OCI-M2 (cell line): Measurements from ENCODE around the gene MAGI3.
"Not testable (repeated sequence)": the region's sequence is repeated elsewhere in the genome, so short reads cannot be mapped to it uniquely, and the experiment has no call there.

Source experiments
- DNase-seq: peaks from one replicate; lab custom pipeline; 2025; ENCODE audit not compliant: unreplicated experiment; lab: John Stamatoyannopoulos, UW

The MAGI3 gene

DNA sequence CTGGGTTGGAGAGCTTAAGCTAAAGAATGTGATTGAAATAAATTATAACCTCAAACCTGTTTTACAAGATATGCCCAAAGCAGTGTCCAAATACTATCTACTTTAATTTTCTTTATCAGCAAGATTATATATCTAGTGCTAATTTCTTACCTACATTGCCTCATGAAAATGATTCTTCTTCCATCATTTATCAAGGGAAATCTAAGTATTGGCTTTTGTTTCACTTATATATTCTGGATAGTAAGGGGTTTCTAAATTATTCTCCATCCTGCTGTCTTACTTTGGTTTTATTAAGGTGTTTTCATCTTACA is 287.8 kb downstream of the MAGI3 start:
- DNase-seq: no peak

DNA sequence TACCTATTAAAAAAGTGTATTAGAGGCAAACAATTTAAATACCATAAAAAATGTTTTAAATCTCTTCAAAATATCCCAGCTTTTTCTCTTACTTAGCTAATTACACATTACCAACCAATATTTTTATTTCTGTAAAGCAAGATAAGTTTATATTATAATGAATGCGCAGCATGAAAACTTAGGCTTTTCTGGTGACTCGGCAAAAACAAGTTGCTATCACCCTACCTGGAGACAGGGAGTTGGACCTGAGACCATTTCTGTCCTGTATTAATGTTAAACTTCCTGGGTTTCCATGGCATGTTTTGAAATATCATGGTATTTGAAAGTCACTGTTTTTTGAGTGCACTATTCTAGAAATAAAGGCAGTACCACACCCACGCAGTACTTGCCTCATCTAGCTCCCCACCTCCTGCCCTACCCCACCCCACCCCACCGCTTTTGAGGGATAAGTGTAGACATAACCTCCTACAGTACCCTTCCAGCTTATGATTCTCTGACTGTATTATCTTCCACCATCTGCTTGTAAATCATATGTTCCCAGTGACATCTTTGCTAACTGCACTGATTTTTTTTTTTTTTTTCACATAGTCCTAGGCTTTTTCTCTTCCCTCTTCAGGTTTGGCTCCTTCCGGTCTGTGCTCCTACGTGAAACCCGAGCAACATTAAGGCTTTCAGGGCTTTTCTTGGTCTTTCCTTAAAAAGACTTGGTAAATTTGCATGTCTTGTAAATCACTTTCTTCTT is 291.5 kb downstream of the MAGI3 start:
- DNase-seq: no peak

DNA sequence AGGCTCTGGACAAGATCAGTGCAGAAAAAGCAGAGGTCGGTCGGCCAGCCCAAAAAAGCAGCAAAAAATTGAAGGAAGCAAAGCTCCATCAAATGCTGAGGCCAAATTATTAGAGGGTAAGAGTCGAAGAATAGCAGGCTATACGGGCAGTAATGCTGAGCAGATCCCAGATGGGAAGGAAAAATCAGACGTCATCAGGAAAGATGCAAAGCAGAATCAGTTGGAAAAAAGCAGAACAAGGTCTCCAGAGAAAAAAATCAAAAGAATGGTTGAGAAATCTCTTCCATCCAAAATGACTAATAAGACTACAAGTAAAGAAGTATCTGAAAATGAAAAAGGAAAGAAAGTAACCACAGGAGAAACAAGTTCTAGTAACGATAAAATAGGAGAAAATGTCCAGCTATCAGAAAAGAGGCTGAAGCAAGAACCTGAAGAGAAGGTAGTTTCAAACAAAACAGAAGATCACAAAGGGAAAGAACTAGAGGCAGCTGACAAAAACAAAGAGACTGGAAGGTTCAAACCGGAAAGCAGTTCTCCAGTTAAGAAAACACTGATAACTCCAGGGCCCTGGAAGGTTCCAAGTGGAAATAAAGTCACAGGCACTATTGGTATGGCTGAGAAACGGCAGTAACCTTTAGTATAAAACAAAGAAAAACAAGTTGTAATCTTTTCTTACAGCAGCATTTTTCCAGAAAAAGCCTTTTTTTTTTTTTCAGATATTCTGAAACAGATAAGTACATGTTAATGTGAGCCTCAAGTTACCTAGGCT is 293.3 kb downstream of the MAGI3 start:
- DNase-seq: no peak

DNA sequence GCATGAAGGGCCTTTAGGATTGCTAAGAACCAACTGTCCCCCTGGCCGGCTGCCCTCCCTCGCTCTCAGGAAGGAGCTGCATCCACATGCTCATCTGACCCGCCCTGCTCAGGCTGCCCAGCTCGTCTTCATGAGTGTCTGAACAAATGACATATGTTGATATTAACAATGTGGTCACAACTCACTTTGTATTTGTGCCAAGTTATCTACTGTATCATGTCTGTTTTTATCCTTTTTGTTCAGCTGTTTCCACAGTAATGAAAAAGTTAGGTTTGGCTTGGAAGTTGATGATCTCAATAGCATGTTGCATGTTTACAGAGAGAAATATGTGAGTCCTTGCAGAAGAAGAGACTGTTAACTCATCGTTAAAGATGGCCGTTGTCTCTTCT is 293.8 kb downstream of the MAGI3 start:
- no peak for DNase-seq

DNA sequence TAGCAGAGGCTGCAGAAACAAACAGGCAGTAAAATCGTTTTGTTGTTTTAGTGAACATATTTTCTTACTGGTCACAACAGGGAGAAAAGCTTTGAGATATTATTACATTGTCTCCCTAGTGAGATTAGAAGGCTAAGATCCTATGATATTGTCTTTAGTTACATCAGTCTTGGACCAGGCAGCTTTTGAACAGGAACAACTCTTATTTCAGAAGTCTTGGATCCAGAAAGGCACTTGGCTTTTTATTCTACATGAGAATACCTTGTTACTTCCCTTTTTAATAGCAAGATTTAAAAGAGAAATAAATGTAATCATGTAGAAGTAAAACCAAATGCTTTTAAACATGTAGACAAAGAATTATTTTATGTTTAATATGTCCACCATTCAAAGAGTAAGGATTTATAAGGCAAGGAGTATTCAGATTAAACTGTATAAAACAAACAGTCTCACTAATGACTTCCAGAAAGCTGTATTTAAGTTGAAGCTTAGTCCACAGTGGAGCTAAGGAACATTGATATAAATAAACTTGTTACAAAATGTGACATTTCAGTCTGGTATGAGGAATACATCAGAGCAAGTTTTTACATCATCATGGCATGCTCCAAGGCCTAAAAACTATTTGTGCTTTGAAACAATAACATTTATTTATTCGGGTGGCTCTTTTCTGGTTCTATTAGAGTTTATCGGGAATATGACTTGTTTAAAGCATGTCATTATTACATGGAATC is 296.7 kb downstream of the MAGI3 start:
- DNase-seq: no peak

DNA sequence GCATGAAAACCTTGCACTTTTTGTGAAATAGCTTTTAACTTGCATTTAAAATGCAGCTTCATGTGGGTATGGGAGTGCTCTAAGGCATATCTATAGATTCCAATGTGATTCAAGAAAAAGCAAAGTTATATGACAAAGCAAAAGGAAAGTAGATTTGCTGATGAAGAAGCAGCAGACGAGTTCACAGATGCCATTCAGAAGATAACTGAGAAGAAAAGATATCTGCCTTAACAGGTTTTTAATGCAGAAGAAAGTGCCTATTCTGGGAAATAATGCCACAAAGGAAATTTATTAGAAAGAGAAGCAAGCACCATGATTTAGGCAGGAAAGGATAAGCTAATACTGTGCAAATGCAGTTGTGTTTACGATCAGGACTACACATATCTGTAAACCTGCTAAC is 300.9 kb downstream of the MAGI3 start:
- no peak for DNase-seq

DNA sequence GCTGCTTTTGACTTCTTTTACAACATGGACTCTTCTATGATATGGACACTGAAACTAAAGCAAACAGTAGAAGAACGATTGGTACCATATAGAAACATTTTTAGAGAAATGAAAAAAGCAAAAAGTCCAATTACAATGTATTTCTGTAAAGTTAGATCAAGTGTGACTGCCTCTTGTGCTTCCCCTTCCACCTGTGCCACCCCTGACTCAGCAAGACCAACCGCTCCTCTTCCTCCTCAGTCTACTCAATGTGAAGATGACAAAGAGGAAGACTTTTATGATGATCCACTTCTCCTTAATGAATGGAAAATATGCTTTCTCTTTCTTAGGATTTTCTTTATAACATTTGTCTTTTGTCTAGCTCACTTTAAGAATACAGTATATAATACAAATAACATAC is 302.0 kb downstream of the MAGI3 start:
- DNase-seq: no peak

DNA sequence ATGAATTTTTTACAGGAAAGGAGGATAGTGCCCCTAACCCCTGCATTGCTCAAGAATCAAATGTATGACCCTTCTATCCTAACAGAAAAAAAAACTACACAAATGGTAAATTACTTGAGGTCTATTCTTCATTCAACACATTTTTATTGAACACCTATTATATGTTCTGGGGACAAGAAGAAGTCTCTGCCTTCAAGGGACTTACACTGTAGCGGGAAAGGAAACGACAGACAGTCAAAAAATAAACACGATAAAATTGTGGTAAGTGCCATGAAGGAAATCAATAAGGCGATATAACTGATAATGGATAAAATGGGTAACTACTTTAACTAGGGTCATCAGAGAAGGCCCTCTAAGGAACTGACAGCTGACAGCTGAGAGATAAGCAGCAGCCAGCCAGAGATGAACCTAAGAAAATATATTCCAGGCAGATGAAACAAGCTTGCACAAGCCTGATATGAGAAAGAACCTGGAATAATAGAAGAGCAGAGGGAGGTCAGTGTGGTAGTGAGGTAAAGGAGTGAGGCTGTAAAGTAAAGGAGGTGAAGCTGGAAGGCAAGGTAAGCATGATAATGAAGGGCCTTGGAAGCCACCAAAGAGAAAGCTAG is 302.6 kb downstream of the MAGI3 start:
- no peak for DNase-seq

DNA sequence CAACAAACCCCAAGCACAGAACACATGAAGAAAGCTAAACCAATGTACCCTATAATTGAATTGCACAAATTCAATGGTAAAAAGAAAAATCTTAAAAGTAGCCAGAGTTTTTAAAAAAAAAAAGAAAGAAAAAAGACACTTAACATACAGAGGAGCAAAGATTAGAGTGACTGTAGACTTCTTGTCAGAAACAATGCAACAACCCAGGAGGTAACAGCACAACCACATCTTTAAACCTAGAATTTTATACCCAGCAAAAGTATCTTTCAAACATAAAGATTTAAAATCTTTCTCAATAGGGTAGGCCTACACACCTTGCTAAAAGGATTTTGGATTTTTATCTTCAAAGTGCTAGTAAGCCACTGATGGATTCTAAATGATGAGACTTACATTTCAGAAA is 304.6 kb downstream of the MAGI3 start:
- DNase-seq: no peak

DNA sequence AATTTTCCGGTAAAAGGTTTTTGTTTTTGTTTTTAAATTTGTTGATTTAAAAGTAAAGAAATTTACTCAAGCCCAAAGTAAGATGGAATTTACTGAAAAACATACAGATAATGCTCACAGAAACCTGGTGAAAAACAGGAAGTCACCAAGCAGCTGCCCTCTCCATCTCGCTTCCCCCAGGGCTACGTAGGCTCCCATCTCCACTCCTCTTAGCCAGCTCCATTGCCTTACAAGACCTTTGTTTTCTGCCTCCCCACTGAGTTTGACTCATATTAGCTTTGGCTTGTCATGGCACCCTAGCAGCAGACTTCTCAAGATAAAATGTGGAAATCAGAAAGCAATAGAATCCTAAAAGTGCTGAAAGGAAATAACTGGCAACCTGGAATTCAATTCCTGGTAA is 311.1 kb downstream of the MAGI3 start:
- DNase-seq: no peak

DNA sequence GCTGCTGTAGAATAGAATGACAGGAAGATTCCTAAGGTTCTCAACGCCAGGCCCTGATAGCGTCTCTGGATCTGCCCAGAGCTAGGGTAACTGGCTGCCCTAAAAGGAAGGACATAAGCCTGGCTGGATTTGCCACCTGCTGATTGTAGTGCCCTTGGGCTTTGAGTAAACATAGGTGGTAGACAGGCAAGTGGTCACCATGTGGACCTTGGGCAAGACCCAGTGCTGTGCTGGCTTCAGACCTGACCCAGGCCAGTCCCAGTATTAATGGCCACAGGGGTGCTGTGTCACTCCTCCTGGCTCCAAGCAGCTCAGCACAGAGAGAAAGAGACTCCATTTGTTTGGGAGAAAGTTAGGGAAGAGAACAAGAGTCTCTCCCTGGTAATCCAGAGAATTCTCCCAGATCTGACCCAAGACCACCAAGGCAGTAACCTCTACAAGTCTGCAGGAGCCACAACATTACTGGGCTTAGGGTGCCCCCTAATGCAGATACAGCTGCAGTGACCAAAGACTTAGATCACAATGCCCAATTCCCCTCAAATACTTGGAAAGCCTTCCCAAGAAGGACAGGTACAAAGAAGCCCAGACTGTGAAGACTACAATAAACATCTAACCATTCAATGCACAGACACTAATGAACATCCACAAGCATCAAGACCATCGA is 324.4 kb downstream of the MAGI3 start:
- DNase-seq: no peak

DNA sequence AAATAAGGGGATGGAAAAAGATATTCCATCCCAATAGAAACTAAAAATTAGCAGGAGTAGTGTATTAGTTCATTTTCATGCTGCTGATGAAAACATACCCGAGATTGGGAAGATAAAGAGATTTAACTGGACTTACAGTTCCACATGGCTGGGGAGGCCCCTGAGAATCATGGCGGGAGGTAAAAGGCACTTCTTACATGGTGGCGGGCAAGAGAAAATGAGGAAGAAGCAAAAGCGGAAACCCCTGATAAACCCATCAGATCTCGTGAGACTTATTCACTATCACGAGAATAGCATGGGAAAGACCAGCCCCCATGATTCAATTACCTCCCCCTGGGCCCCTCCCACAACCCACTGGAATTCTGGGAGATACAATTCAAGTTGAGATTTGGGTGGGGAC is 327.2 kb downstream of the MAGI3 start:
- not testable (repeated sequence) for DNase-seq

DNA sequence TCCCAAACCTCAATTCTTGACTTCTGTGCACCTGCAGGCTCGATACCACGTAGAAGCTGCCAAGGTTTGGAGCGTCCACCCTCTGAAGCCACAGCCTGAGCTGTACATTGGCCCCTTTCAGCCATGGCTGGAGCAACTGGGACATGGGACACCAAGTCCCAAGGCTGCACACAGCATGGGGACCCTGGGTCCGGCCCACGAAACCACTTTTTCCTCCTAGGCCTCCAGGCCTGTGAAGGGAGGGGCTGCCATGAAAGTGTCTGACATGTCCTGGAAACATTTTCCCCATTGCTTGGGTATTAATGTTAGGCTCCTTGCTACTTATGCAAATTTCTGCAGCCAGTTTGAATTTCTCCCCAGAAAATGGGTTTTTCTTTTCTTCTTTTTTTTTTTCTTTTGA is 328.3 kb downstream of the MAGI3 start:
- not testable (repeated sequence) for DNase-seq

DNA sequence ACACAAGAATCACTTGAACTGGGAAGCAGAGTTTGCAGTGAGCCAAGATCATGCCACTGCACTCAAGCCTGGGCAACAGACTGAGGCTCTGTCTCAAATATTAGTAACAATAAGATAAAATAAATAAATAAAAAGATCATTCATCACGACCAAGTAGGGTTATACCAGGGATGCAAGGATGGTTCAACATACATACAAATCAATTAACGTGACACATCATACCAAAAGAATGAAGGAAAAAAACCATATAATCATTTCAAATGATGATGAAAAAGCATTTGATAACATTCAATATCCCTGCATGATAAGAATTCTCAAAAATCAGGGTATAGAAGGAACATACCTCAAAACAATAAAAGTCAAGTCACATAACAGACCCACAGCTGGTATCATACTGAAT is 330.7 kb downstream of the MAGI3 start:
- DNase-seq: no peak

DNA sequence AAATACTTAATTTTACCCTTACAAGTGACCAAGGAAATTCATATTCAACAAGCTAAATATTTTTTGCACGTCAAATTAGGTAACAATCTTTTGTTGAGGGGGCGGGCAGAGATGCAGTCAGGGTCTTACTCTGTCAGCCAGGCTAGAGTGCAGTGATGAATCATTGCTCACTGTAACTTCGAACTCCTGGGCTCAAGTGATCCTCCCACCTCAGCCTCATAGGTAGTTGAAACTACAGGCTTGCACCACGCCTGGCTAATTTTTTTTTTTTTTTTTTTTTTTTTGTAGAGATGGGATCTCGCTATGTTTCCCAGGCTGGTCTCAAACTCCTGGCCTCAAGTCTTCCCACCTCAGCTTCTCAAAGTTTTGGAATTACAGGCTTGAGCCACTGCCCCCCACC is 342.5 kb downstream of the MAGI3 start:
- no peak for DNase-seq

DNA sequence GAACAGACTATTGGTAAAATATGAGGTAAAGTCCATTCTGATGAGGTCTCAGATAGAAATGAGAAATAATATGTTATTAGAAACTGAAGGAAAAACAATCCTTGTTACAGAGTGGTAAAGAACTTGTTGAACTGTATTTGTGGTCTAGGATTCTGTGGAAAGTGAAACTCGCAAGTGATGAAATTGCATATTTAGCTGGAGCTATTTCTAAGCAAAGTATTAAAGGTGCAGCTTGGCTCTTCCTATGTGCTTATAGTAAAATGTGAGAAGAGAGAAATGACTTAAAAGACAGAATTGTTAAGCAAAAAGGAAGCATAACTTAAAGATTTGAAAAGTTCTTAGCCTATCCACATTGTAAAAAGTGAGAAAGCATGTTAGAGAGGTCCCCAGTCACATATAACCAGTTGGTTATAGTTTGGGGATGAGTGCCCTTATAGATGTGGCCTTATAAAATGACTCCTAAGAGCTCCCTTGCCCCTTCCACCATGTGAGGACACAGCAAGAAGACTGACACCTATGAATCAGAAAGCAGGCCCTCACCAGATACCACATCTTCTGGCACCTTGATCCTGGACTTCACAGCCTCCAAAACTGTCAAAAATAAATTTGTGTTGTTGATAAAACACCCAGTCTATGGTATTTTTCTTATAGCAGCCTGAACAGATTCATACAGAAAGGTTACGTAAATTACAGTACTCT is 344.2 kb downstream of the MAGI3 start:
- DNase-seq: no peak
